HG03103 (cell line): Measurements from ENCODE around the gene NELL1.
"Not testable (repeated sequence)": the region's sequence is repeated elsewhere in the genome, so short reads cannot be mapped to it uniquely, and the experiment has no call there.

Experiments
- ATAC-seq: cut with Tn5 transposase; IDR thresholded peaks from one replicate; pipeline ENCODE4 v1.9.1; 2021; ENCODE audit warnings: low read depth; ENCODE audit not compliant: unreplicated experiment

NELL1 gene

GRCh38 chr11:21173476-21173875 is 504.1 kb downstream of the NELL1 start:
- no peak for ATAC-seq

GRCh38 chr11:21174781-21175180 is 505.4 kb downstream of the NELL1 start:
- ATAC-seq = no peak

GRCh38 chr11:21177379-21177778 is 508.0 kb downstream of the NELL1 start:
- ATAC-seq = no peak

- ATAC-seq = no peak
These were observed 510.4 kb downstream of the NELL1 start for GRCh38 chr11:21179770-21180169.

GRCh38 chr11:21180182-21180581 is 510.8 kb downstream of the NELL1 start:
- ATAC-seq = no peak

- ATAC-seq = no peak
These were observed 516.6 kb downstream of the NELL1 start for GRCh38 chr11:21185959-21186358.

- no peak for ATAC-seq
These were observed 520.8 kb downstream of the NELL1 start for GRCh38 chr11:21190181-21190580.

GRCh38 chr11:21195995-21196394 is 526.6 kb downstream of the NELL1 start:
- ATAC-seq = no peak

- ATAC-seq = no peak
These were observed 529.1 kb downstream of the NELL1 start for GRCh38 chr11:21198498-21198897.

GRCh38 chr11:21205205-21205604 is 535.8 kb downstream of the NELL1 start:
- ATAC-seq = no peak

GRCh38 chr11:21225860-21226259 is 556.5 kb downstream of the NELL1 start:
- ATAC-seq = no peak

GRCh38 chr11:21229224-21229623 is 559.8 kb downstream of the NELL1 start:
- ATAC-seq = no peak

GRCh38 chr11:21250196-21250595 is 580.8 kb downstream of the NELL1 start:
- no peak for ATAC-seq

GRCh38 chr11:21254055-21254454 is 584.7 kb downstream of the NELL1 start:
- ATAC-seq = no peak

- ATAC-seq = no peak
These were observed 585.4 kb downstream of the NELL1 start for GRCh38 chr11:21254790-21255189.

GRCh38 chr11:21257461-21257860 is 588.1 kb downstream of the NELL1 start:
- ATAC-seq = no peak

- ATAC-seq = no peak
These were observed 589.0 kb downstream of the NELL1 start for GRCh38 chr11:21258414-21258813.

- no peak for ATAC-seq
These were observed 590.7 kb downstream of the NELL1 start for GRCh38 chr11:21260101-21260500.

- ATAC-seq = no peak
These were observed 593.6 kb downstream of the NELL1 start for GRCh38 chr11:21262992-21263391.

- no peak for ATAC-seq
These were observed 594.7 kb downstream of the NELL1 start for GRCh38 chr11:21264125-21264524.

- ATAC-seq = no peak
These were observed 598.6 kb downstream of the NELL1 start for GRCh38 chr11:21268036-21268435.

GRCh38 chr11:21272139-21272538 is 602.8 kb downstream of the NELL1 start:
- not testable (repeated sequence) for ATAC-seq

- ATAC-seq = no peak
These were observed 609.5 kb downstream of the NELL1 start for GRCh38 chr11:21278840-21279239.
